ENCODE measurements around the gene KCNT1. TPM values are rescaled to one million over a fixed set of nuclear protein-coding genes. Genes with fewer than 3 reads are reported as not detected.

KCNT1 gene
- polyA plus RNA-seq, 1 donor (not counting 4 experiments of a cell fraction or from before 2014, with no cell fraction given) = not detected

GRCh38 chr9:135756576-135756975 lies 54.6 kb downstream of the KCNT1 start:
- Histone ChIP-seq H3K79me2 (ENCODE audit: control insufficient read depth, insufficient read depth, low read length) (no peaks in the 10 kb centered on the region), H3K4me3 (ENCODE audit: control insufficient read depth in 2 of 3, extremely low read depth in 1 of 3, insufficient read depth in 2 of 3, low read depth in 1 of 3, low read length in 3 of 3) (no peak overlapping the region), H2AFZ (ENCODE audit: control insufficient read depth, low read length) (no peak overlapping the region), H4K20me1 (ENCODE audit: control insufficient read depth, extremely low read depth, insufficient read depth, low read length) (no peaks in the 10 kb centered on the region), H3K9me3 (ENCODE audit: control insufficient read depth, low read depth, low read length) (no peaks in the 10 kb centered on the region), H3K4me1 (ENCODE audit: control insufficient read depth, extremely low read depth, insufficient read depth, low read length) (no peaks in the 10 kb centered on the region), H3K9me1 (ENCODE audit: control insufficient read depth, extremely low read depth, insufficient read depth, low read length) (no peaks in the 10 kb centered on the region), H3K9ac (ENCODE audit: control insufficient read depth, extremely low read depth, insufficient read depth, low read length) (no peak overlapping the region), H3K36me3 (ENCODE audit: control insufficient read depth in 2 of 2, extremely low read depth in 1 of 2, insufficient read depth in 2 of 2, low read length in 2 of 2) (no peaks in the 10 kb centered on the region), H3K27me3 (ENCODE audit: control insufficient read depth, extremely low read depth, insufficient read depth, low read length) (no peaks in the 10 kb centered on the region), H3K4me2 (ENCODE audit: control insufficient read depth, extremely low read depth, insufficient read depth, low read depth, low read length) (no peak overlapping the region), H3K27ac (ENCODE audit: control insufficient read depth, insufficient read depth, low read length) (no peak overlapping the region)
- no peak for TF ChIP-seq EZH2 (IDR thresholded peaks at IDR 0.05; ENCODE audit: low read length)
- TF ChIP-seq, protein P1, sequence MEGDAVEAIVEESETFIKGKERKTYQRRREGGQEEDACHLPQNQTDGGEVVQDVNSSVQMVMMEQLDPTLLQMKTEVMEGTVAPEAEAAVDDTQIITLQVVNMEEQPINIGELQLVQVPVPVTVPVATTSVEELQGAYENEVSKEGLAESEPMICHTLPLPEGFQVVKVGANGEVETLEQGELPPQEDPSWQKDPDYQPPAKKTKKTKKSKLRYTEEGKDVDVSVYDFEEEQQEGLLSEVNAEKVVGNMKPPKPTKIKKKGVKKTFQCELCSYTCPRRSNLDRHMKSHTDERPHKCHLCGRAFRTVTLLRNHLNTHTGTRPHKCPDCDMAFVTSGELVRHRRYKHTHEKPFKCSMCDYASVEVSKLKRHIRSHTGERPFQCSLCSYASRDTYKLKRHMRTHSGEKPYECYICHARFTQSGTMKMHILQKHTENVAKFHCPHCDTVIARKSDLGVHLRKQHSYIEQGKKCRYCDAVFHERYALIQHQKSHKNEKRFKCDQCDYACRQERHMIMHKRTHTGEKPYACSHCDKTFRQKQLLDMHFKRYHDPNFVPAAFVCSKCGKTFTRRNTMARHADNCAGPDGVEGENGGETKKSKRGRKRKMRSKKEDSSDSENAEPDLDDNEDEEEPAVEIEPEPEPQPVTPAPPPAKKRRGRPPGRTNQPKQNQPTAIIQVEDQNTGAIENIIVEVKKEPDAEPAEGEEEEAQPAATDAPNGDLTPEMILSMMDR (optimal IDR thresholded peaks at IDR 0.05 in 1 of 3, IDR thresholded peaks at IDR 0.05 in 1 of 3, conservative IDR thresholded peaks at IDR 0.05 in 1 of 3; ENCODE audit: extremely low read depth in 1 of 3, insufficient read depth in 2 of 3, low read length in 3 of 3) = no peak
- dilution Hi-C loops (cut with MboI; ENCODE audit: extremely low pct_ligation_motif_present, low sequenced_read_pairs) = no loop called here
- DNase-seq (ENCODE audit: low read depth, low spot score) (no peak), FAIRE-seq (no peak)

DNA sequence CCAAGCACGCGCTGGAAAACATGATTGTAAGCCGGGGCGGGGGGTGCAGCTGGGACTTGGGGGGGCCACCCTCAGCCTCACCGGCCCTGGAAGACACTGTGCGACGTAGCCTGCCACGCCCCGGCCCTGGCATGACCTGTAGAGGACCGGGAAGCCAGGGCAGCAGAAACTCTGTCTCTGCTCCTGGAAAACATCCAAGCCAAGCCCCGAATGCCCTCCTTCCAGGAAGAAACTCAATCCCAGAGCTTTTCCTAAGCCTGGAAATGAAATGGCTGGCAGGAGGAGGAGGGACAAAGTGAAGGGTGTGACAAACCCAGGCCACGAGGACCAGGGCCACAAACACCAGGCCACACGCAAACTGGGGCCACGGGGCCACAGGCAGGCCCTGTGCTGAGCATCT lies 55.4 kb downstream of the KCNT1 start:
- H2AFZ ChIP-seq (ENCODE audit: control insufficient read depth, low read length) = no peak overlapping the region
- no peak overlapping the region for H3K4me3 ChIP-seq (ENCODE audit: control insufficient read depth in 2 of 3, extremely low read depth in 1 of 3, insufficient read depth in 2 of 3, low read depth in 1 of 3, low read length in 3 of 3)
- no peaks in the 10 kb centered on the region for H3K79me2 ChIP-seq (ENCODE audit: control insufficient read depth, insufficient read depth, low read length)
- DNase-seq (ENCODE audit: low read depth, low spot score) = no peak
- H3K9me3 ChIP-seq (ENCODE audit: control insufficient read depth, low read depth, low read length) = no peaks in the 10 kb centered on the region
- H3K4me1 ChIP-seq (ENCODE audit: control insufficient read depth, extremely low read depth, insufficient read depth, low read length) = no peaks in the 10 kb centered on the region
- no peaks in the 10 kb centered on the region for H3K27me3 ChIP-seq (ENCODE audit: control insufficient read depth, extremely low read depth, insufficient read depth, low read length)
- H3K9me1 ChIP-seq (ENCODE audit: control insufficient read depth, extremely low read depth, insufficient read depth, low read length) = no peaks in the 10 kb centered on the region
- TF ChIP-seq EZH2 (IDR thresholded peaks at IDR 0.05; ENCODE audit: low read length) = no peak
- TF ChIP-seq, protein P1 (optimal IDR thresholded peaks at IDR 0.05 in 1 of 3, IDR thresholded peaks at IDR 0.05 in 1 of 3, conservative IDR thresholded peaks at IDR 0.05 in 1 of 3; ENCODE audit: extremely low read depth in 1 of 3, insufficient read depth in 2 of 3, low read length in 3 of 3) = no peak
- H3K4me2 ChIP-seq (ENCODE audit: control insufficient read depth, extremely low read depth, insufficient read depth, low read depth, low read length) = no peak overlapping the region
- dilution Hi-C loops (cut with MboI; ENCODE audit: extremely low pct_ligation_motif_present, low sequenced_read_pairs) = no loop called here
- no peak overlapping the region for H3K27ac ChIP-seq (ENCODE audit: control insufficient read depth, insufficient read depth, low read length)
- FAIRE-seq = no peak
- H3K9ac ChIP-seq (ENCODE audit: control insufficient read depth, extremely low read depth, insufficient read depth, low read length) = no peak overlapping the region
- no peaks in the 10 kb centered on the region for H4K20me1 ChIP-seq (ENCODE audit: control insufficient read depth, extremely low read depth, insufficient read depth, low read length)
- H3K36me3 ChIP-seq (ENCODE audit: control insufficient read depth in 2 of 2, extremely low read depth in 1 of 2, insufficient read depth in 2 of 2, low read length in 2 of 2) = no peaks in the 10 kb centered on the region

Data from keratinocyte (primary cell).